ENCODE measurements around the gene F11R. TPM values are rescaled to one million over a fixed set of nuclear protein-coding genes. Genes with fewer than 3 reads are reported as not detected.

Gene F11R
- total and polyA plus RNA-seq, 12 donors = 7.1 to 22.7 (median 10.1) TPM

GRCh38 chr1:161051219-161051618, 30.3 kb upstream of the F11R start:
- peaks cover 0 to 69% (median 0%) of the 10 kb centered on the region in 9 donors for H3K36me3 ChIP-seq
- H3K4me1 ChIP-seq = peaks cover 0 to 31% (median 0%) of the 10 kb centered on the region in 9 donors
- H3K4me3 ChIP-seq = no peak overlapping the region
- intact Hi-C loops (cut with DNase I) = no loop called here
- ATAC-seq (no peak), DNase-seq (no peak)
- no peak overlapping the region for H3K27ac ChIP-seq
- no peak for TF ChIP-seq CTCF (IDR thresholded peaks at IDR 0.05)
- H3K9me3 ChIP-seq = no peaks in the 10 kb centered on the region
- peaks cover 0 to 26% (median 11%) of the 10 kb centered on the region in 7 donors for H3K27me3 ChIP-seq
- WGBS, 2 donors = 91% methylated on average over 10 of the region's 10 CpGs

- no peak for ATAC-seq
- TF ChIP-seq CTCF (IDR thresholded peaks at IDR 0.05) = no peak
- DNase-seq = no peak
- Histone ChIP-seq H3K27ac (peak overlapping the region in 1 of 10 donors; percentile 98), H3K27me3 (peaks cover 0 to 6% (median 0%) of the 10 kb centered on the region in 7 donors), H3K4me3 (no peak overlapping the region), H3K4me1 (peaks cover 0 to 38% (median 8%) of the 10 kb centered on the region in 9 donors), H3K36me3 (peaks cover 0 to 51% (median 0%) of the 10 kb centered on the region in 9 donors), H3K9me3 (no peaks in the 10 kb centered on the region)
- 79 to 92% methylated on average over 5 of the region's 5 CpGs for WGBS, 2 donors
- intact Hi-C loops (cut with DNase I) = loop anchor here in 5 of 10 donors (5.0 to 10.0 kb wide), 4 partner anchors 48 to 703 kb away; partner anchors contain the start of genes KLHDC9 (in 2 of the 5), NIT1 (in 1 of the 5) and PFDN2 (in 1 of the 5)
These were observed 28.2 kb upstream of the F11R start for GRCh38 chr1:161048949-161049722.

- no peak for TF ChIP-seq CTCF (IDR thresholded peaks at IDR 0.05)
- H3K4me3 ChIP-seq = no peak overlapping the region
- ATAC-seq = no peak
These were observed 26.8 kb upstream of the F11R start for GRCh38 chr1:161047436-161048420.

More at GRCh38 chr1:161047436-161048420, 26.8 kb upstream of the F11R start:
- Histone ChIP-seq H3K27me3 (no peaks in the 10 kb centered on the region), H3K27ac (peak overlapping the region in 2 of 10 donors; percentile 90 to 98), H3K4me1 (peaks cover 0 to 51% (median 17%) of the 10 kb centered on the region in 9 donors), H3K36me3 (peaks cover 0 to 45% (median 3%) of the 10 kb centered on the region in 9 donors), H3K9me3 (no peaks in the 10 kb centered on the region)
- intact Hi-C loops (cut with DNase I) = loop anchor here in 5 of 10 donors (5.0 to 10.0 kb wide), 4 partner anchors 50 to 705 kb away; partner anchors contain the start of genes KLHDC9 (in 2 of the 5), NIT1 (in 1 of the 5) and PFDN2 (in 1 of the 5)
- DNase-seq = no peak
- 97 to 98% methylated on average over 18 of the region's 18 CpGs for WGBS, 2 donors

Measured in heart right ventricle (tissue), 16 donors.